HG03025 (cell line): ENCODE results near the gene ACTR1B.
"Not testable (repeated sequence)": the region's sequence is repeated elsewhere in the genome, so short reads cannot be mapped to it uniquely, and the experiment has no call there.

Experiments used
- ATAC-seq: cut with Tn5 transposase; IDR thresholded peaks from one replicate; pipeline ENCODE4 v1.9.1; 2021; ENCODE audit warnings: mild to moderate bottlenecking, moderate library complexity; ENCODE audit not compliant: unreplicated experiment, low FRiP score

Gene ACTR1B

GRCh38 chr2:97660044-97660774 lies 3.6 kb downstream of the ACTR1B start:
- no peak for ATAC-seq

DNA sequence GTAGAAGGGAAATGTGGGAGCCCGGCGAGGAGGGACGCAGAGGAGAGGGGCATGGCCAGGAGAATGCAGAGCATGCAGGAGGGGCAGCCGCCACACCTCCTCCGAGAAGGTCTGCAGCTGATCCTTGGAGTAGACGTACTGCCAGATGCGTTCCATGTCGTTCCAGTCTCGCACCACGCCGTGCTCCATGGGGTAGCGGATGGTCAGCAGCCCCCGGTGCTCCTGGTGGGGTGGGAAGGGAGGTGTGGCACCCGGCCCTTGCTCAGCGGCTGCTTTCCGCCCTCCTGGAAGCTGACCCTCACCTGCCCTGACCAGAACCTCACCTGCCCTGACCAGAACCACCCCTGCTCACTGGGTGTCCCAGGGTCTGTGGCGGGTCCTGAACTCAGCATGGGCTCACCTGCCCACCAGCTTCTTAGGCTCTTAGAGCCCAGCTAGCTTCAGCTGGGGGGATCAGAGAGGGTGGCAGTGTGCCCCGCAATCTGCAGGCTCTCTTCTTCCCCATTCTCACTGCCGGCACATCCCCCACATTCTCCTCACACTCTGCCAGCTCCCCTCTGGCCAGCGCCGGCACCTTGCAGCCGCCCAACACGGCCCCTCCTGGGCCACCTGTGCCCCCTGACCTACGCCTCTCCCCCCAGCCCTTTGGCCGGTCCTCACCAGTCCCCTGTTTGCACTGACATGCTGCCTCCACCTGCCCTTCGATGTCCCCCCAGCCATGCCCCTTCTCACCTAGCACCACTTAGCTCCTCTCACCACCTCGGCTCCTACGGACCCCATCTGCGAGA lies 4.4 kb downstream of the ACTR1B start:
- no peak for ATAC-seq

DNA sequence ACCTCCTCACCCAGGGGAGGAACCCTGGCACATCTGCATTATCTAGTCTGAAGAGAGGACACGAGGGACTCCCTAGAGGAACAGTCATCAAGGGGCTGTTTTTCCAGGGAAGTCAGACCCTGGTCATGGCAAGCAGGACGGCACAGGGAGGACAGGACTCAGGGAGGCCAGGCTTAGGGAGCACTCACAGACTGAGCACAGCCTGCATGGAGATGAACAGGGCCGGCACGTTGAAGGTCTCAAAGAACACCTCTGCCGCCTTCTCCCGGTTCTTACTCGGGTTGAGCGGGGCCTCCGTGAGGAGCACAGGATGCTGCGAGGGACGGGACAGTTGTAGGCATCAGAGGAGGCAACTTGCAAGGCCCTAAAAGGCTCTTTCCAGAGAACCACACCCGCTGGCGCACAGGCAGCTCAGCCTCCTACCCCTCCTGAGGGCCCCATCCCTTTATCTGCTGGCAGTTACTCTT lies 5.1 kb downstream of the ACTR1B start:
- no peak for ATAC-seq

DNA sequence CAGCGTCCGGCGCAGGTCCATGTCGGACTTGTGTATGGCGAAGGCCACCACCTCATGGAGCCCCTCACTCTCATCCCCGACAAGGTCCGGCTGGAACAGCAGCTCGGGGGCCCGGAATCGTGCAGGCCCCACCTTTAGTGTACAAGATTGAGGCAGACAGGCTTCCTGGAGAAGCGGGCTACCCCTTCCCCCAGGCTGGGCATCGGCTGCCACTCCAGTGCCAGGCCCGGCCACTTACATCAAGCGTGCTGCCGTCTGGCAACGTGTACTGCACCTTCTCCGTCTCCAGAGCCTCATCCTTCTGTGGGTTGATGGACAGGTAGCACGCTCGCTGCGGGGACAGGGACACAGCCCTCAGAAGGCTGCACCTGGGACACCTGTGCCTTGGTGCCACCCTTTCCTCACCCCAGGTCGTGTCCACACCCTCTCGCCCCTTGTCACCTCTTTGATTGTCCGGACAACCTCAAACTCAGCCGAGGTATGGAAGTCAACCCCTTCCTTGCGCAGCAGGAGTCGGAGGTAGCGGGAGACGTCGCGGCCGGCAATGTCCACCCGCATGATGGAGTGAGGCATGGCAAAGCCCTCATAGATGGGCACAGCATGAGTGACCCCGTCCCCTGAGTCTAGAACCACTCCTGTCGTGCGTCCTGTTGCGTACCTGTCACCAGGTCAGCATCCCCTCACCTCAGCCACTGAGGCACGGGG lies 5.7 kb downstream of the ACTR1B start:
- no peak for ATAC-seq

DNA sequence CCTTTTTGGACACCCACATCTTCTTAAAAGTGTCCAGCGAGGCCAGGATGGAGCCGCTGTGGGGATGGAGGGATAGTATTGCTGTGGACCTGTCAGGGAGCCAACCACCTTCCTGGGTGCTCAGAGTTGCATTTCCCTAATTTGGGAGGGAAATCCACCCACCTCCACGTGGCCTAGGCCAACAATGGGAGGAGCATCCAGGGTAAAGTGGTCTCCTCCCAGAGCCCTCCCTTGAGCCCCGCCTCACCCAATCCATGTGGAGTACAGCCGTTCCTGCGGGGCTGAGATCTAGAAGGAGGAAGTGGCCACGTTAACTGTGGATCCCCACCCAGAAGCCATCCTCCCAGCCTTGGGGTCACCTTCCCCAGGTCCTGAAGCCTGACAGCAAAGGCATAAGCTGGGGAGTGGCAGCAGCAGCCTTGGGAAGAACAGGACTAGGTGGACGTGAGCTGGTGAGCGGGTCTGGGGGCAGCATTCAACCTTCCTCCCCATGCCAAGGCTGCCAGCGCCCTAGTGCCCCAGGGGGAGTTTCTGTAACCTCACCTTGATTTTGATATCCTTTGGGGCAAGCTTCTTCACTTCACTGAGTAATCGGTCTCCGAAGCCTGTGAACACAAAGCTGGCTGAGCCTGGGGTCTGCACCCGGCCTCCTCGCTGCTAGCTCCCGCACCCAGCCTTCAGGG lies 6.8 kb downstream of the ACTR1B start:
- no peak for ATAC-seq

DNA sequence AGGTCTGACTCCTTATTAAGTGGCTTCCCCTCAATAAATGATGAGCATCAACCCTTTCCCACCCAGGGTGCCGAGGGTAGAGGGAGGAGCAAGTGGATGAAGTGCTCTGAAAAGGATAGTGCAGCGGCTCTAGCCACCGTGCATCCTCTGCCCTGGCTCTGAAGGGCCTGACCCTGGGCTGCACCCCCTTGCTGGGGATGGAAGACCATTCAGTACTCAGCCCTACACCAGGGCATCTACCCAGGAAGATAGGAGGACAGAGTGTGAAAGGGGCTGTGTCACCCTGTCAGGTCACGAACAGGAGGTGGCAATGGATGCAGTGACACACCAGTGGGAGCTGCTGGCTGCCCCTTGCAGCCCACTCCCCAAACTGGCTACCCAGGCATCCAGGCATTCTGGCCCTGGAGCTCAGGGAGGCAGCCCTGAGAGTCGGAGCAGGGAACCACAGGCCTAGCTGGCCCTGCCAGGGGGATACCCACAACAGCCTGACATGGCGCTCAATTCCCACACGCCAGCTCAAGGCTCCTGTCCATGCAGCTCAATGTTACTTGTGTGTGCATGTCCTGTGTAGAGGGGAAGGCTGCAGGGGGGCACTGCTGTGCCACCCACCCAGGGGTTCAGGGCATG lies 7.6 kb downstream of the ACTR1B start:
- no peak for ATAC-seq

- ATAC-seq: no peak
Measured at GRCh38 chr2:97654791-97655190, 9.1 kb downstream of the ACTR1B start.

GRCh38 chr2:97654309-97654708 lies 9.5 kb downstream of the ACTR1B start:
- no peak for ATAC-seq

DNA sequence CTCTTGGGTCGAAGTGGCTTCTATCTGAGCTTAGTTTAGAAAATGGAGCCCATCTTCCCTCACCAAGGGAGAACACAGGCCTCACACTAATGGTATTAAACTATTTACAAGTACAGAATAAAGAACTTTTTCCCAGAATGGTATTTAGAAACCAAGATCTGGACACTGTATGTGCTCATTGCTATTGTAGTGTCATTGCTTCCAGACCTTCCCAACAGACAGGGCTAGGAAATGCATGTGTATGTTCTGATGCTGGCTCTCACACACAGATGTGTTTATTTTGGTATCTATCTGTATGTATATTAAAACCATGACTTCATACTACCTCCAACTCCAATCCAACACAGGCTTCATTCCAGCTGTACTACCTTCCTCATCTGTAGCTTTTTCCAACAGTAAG lies 10.0 kb downstream of the ACTR1B start:
- ATAC-seq: no peak

DNA sequence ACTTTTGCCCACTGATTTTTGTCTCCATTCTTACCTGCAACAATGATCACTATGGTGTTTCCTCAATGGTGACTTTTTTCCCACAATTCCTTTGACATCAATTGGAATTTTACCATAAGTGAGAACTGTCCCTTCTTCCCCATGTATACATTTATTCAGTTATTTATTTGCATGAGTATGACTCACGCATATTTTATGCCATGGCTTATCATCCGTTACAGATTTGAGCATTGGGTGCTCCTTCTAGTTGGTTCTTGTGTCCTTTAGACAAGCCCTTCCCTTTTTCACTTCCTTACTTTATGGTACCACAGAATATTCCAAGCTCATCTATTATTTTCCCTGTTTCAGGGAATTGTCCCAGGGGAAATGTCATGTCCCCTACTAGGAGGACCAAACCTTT lies 10.4 kb downstream of the ACTR1B start:
- ATAC-seq: no peak

DNA sequence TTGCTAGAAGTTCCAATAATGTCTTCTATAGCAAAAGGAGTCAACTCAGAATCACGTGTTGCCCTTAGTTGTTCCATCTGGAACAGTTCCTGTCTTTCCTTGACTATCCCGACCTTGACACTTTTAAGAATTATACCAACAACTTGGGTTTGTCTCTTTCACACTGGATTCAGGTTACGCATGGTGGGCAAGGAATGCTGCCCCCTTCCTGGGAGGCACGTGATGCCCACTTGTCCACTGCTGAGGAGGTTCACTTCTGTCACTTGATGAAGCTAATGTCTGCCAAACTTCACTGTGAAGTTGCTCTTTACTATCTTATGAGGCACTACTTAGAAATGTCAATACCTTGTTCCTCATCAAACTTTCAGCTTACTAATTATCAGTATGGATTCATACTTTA lies 12.7 kb downstream of the ACTR1B start:
- ATAC-seq: no peak

GRCh38 chr2:97646977-97647376 lies 16.9 kb downstream of the ACTR1B start:
- ATAC-seq: no peak

- ATAC-seq: peak; percentile 91
Measured at GRCh38 chr2:97645695-97646629, 17.9 kb downstream of the ACTR1B start, which contains the start of gene COX5B. Gene COX5B (plus strand): TSS chr2:97646062. CDS start chr2:97646087, 25 bp downstream.

DNA sequence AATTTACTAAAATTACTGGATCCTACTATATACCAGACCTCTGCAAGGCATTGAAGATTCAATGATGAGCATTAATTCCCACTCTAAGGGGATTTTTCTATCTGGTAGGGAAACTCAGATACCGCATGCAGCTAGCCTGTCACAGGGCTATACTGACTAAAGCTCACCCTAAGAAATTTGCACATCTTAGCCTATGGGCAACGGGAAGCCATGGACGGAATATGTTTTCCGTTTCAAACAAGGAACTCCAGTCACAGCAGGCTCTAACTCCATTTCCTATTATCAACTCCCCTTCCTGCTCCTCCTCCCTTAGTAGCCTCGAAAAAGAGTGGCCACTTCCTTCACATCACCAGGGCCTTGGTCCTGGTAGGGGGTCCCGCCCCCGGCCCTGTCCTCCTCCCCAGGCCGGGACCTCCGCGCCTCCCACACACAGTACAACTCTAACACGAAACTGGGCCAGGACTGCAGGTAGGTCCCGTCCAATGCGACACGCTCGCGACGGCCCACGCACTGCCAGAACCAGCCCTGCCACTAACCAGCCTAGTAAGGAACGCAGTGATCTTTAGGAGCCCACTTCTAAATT lies 18.6 kb downstream of the ACTR1B start:
- ATAC-seq: peak; percentile 32

DNA sequence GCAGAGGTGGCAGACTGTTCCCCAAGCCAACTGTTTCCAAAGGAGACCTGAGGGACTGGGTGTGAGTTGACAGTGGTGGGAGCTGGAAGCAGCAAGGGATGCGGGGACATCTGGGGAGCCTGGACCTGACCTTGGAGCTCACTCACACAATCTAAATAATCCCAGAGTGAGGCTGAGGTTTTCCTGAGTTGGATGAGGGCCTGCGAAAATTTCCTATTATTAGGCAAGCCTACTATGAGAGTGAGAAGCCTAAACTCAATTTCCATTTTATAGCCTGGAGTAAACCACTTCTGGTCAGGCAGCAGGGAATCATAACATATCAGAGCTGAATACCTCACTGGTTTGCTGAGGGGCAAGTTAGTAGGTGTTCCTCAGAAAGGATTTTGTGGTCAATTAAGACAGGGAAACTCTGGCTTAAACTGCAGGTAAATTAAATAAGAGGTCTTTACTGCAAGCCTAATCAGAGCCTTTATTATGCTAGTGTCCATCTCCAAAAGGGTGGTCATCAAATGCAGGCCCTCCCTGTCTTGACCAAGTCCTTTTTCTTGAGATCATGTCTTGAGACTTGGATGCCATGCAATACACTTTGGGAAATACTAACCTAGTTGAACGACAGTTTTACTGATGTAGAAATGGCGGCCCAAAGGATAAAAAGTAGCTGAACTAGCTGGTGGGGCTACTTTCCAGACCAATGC lies 19.7 kb downstream of the ACTR1B start:
- ATAC-seq: no peak

- ATAC-seq: not testable (repeated sequence)
Measured at GRCh38 chr2:97626049-97626430, 37.8 kb downstream of the ACTR1B start.

GRCh38 chr2:97625354-97626048 lies 38.3 kb downstream of the ACTR1B start:
- ATAC-seq: not testable (repeated sequence)
